Hypothalamus (tissue), 51 donors: Measurements from ENCODE around the gene AQP12A.

Experiments used
- DNase-seq, 51 donors: peaks; one replicate each; lab custom pipeline; 2025; lab: John Stamatoyannopoulos, UW

Gene AQP12A

DNA sequence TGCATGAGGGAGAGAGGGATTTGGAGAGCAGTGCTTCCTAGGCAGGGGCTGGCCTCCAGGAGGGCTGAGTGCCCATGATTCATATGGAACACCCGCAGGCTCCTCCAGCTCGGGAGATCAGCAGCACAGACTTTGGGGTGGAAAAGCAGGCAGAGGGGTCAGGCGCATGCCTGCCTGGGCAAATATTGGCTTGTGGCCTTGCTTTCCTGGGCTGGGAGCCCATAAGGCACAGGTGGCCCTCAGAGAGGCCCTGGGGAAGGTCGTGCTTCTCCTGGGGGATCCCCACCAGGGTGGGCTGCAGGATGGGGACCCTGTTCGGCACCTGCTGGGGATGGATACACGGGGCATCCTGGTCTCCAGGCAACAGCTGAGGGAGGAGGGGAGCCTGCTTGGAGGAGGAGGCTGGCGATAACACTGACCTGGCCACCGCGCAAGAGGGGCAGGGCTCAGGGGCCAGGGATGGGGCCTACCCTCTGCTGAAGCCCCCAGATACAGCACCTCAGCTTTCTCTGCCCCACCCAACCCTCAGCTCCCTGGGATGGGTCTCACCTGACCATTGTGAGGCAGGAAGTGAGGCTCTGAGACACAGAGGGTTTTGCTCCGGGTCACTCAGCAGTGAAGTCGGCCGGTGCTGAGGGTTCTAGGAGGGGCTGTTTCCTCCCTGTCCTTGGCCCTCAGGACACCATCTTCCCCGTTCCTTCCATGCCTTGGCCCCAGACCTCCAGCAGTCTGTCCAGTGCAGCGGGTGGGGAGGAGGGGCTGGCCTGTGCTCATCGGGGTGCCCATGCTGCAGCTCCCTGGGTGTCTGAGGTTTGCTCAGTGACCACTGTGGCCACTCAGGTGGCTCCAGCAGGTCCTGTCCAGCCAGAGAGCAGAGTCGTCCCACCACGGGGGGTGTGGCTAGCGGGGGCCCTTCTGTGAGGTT, 12.0 kb downstream of the AQP12A start:
- DNase-seq, result no peak

DNA sequence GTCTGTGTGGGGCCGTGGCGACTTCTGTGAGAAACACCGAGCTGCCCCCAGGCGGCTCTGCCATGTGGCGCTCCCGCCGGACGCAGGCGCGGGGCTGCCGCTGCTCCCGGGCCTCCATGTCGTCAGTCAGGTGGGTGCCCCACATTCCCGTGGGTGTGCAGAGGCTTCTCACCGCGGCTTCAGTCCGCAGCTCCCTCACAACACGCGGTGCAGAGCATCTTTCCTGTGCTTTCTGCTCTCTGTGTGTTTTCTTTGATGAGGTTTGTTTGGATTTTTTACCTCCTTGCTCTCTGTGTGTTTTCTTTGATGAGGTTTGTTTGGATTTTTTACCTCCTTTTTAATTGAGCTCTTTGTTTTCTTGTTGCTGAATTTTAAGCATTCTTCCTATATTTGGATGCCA, 13.0 kb downstream of the AQP12A start:
- DNase-seq, result no peak

DNA sequence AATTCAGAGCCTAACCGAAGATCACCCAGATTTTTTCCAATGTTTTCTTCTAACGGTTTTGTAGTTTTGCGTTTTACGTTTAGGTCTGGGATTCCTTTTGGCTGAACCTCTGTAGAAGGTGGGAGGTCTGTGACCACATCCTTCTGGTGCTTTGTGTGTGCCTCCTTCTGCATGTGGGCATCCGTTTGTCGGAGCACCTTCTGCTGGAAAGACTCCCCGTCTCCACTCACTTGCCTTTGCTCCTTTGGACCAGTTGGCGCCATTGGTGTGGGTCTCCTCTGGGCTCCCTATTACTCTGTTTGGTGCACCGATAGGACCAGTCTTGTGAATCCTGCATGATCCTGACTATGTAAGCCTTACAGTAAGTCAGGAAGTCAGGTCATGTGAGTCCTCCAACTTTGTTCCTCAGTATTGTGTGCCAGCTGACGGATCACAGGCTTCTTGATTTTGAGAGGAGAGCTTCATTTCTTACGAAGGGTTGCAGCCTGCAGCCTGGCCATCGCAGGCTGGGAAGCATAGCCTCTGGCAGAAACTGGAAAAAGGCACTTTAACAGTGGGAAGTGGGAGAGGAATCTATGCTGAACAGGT, 13.6 kb downstream of the AQP12A start:
- DNase-seq, result no peak

DNA sequence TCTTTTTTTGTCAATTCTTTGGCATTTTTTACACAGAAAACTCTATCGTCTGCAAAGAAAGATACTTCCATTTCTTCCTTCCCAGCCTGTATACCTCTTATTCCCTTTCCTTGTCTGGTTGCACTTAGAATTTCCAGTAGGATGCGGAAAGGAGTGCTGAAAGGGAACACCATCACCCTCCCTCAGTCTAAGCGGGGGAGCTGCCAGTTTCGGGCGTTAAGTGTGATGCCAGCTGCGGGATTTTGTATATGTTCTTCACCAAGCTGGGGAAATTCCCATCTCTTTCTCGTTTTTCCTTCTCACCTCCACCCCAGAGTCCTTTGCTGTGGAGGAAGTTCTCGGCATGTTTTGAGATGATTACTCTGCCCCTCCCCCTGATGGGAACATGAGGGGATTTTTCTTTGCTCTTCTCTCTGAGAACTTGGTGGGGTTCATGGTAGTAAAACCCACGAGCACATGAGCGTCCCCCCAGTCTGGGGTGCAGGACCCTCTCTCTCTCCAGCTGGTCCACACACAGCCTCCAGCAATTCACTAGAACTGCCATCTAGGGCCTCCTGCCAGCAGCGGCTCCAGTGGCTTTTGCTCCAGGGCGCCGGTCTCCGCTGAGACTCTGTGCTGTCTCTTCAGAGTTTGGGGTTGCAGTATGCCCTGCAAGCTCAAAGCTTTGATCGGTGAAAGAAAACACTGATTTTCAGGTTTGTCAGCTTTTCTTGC, 15.5 kb downstream of the AQP12A start:
- no peak for DNase-seq

DNA sequence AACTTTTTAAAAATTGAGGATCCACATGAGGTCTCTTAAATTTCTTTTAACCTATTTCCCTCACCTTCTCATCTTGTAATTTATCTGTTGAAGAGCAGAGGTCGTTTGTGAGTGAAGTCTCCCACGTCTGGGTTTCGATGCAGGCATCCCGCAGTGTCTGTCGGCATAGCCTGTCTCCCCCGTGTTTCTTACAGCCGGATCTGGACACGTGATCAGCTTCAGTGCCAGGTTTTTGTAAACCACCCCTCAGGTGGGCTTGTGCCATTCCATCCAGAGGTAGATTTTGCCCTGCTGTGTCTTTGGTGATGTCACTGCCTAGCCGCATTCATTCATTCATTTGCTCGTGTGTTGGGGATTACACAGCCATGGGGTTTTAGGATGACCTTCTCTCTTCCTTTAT, 16.2 kb downstream of the AQP12A start:
- no peak for DNase-seq

DNA sequence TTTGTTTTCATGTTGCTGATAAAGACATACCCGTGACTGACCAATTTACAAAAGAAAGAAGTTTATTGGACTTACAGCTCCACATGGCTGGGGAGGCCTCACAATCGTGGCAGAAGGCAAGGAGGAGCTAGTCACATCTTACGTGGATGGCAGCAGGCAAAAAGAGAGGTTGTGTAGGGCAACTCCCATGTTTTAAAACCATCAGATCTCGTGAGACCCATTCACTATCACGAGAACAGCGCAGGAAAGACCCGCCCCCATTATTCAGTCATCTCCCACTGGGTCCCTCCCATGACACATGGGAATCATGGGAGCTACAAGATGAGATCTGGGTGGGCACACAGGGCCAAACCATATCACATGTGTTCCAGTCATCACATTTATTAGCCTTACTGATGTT, 16.8 kb downstream of the AQP12A start:
- DNase-seq, result no peak

DNA sequence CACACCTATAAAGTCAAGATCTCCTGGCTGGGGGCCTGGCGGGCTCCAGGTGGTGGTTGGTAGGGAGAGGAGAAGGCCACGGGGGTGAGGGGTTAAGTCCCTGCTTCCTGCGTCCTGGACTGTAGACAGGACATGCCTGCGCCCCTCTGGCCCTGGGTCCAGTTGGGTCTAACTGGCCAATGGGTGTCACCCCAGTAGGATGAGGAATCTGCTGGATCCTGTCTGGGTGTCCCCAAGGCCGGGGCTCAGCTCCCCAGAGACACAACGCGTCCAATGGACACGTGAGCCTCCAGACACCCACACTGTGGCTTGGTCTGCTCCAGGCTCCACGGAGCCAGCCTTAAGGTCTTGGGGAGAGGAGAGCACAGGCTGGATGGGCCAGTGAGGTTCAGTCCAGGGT, 19.6 kb downstream of the AQP12A start:
- no peak for DNase-seq

DNA sequence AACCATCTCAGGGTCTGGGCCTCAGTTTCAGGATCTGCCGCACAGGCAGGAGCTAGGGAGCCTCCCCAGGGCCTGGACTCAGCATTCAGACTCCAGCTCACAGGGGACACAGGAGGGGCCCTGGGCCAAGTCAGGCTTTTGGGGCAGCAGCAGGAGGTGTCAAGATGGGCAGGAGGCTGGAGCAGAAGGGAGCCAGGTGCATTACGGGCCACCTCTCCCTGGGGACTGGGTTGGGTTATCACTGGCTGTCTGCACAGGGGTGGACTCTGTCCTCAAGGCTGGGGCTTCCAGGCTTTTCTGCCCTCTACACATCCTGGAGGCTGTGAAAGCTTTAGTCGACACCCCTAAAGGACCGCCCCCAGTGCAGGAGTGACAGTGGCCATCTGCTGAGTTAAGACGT, 20.0 kb downstream of the AQP12A start:
- no peak for DNase-seq

DNA sequence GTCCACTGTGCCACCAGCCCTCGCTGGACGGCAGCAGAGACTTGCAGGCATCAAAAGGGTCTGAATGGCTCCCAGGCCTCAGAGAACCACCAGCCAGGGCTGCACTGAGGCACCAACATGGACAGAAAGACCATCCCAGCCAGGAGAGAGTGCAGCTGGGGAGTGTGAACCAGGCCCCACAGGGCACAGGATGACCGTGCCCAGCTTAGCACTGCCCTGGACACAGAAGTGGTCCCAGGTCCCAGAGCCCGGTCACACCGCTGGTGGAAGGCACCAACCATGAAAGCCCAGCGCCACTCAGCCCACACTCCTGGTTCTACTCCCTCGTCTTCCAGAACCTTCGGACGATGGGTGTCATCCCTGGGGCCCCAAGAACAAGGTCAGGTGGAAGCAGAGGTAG, 20.5 kb downstream of the AQP12A start:
- DNase-seq, result no peak

DNA sequence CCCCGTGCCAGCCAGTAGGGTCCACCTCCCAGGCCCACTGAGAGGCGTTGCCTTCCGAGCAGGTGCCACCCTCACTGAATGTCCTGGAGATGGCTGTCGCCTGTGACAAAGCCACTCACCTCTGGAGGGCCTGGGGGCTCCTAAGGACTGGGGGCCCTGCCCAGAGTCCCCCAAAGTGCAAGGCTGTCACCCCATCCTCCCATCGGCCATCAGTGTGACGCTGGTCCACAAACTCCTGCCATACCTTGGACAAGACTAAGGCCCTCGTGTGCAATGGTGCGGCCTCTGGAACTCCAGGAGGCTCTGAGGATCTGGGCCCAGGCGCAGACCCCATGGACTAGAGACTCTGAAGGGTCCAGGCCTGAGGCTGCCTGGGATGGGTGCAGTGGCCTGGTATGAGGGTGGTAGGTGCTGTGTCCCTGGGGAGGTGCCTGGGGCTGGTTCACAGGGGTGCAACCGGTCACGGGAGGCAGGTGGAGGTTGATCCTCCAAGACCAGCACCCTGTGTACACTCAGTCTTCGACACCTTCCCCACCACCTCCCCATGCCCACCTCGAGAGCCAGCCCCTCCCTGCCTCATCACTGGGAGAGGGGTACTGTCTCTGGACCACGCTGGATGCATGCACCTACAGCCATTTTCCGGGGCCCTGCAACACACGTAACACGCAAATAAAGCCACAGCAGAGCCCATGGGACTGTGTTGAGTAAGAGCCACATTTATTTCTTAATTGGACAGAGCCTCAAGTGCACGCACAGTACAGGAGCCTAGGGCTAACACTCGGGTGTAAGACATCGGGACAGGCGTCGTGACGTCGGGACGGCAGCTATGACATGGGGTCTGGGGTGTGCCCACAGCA, 21.6 kb downstream of the AQP12A start:
- no peak for DNase-seq

DNA sequence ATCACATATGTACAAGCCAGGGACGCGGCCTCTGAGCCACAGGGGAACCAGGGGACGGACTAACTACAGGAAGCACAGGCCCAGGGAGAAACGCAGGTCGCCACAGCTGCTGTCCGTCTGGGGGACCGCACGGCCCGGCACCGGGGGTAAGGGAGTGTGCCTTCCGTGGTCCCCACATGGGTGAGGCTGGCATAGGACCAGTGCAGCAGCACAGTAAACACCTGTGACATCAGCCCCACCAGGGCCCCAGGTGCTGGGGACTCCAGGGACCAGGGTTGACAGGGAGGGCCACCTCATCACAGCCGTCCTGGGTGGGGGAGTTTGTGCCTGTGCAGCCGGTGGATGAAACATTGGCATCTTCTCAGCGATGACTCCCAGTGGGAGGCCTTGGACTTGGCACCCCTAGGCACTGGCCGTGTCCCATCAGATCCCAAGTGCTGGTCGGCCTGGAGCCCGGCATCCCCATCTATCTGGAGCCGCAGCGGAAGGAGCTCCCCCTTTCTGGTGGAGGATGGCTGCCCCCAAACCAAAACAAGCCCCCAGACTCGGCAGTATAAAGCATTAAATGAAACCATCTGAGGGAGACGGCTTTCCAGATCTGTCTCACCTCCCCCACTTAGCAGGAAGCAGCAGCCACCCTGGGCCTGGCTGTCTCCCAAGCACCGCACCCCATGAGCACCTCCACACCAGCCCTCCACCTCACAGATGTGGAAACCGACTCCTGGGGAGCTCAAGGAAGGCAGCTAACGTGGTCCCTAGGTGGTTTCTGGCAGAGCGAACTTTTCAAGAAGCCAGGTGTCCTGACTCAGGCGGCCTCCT, 22.5 kb downstream of the AQP12A start:
- DNase-seq, result no peak

DNA sequence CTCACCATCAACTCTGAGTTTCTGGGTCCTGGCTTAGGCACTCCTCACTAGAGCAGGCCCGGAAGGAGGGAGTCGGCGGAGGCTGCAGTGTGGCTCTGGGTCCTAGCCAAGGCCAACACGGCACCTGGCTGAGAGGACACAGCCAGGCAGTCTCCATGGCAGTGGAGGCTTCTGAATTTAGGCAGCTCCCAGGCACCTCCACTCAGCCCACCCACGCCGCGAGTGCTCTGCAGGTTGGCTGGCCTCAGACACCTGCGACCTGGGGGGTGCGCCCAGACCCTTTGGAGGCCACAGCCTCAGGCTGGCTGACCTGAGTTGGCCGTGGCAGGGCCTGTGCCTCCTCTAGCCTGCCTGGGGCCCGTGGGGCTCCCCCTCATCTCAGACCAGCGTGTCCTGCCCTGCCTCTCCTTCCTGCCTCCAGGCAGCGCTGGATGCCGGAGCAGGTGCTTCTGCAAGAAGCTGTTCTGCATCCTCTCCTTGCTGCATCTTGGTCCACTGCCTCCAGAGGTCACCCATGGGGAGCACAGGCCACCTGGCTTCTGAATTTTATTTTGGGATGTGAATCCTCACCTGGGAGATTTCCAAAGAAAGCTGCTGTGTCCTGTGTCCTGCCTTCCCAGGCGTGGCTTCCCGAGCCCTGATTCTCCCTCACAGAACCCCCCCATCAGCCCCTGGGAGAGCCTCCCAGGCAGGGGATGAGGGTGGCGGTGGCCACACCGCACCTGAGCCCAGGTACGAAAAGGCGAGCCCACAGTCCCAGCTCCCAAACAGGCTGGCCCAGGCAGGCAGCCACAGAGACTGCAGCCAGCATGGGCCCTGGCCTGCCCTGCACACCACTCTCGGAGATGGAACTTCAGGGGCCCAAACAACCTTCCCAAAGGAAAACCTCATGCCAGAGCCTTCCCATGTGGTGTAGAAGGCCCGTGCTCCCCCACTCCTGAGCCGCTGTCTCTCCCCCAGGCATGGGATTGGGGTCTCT, 23.4 kb downstream of the AQP12A start:
- DNase-seq, result no peak

DNA sequence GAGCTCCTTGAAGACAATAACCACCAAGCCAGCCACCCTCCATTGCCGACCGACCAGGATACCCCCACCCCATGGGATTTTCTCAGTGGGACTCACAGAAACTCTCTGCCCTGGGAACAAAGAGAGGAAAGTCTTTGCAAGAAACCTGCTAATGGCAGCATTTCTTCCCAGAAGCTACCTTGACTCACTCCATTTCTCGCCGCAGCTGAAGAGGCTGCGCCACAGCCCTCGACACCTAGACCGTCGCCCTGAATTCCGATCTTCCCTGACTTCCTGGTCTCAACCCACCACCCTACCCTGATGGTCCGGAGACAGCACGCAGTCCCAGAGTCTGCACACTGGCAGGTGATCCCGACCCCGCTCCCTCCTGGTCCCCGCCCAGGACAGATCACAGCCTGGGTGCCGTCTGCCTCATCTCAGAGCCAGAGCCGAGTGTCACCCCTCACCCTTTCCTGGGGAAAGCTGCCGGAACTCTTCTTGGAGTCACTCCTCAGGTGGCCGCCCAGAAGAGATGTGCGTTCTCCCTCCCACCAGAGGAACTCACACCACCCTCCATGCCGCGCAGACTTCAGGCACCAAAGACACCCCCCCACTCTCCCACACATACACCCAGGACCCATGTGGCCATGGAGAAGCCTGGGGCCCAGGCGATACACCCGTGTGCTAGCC, 24.6 kb downstream of the AQP12A start:
- DNase-seq, result no peak

DNA sequence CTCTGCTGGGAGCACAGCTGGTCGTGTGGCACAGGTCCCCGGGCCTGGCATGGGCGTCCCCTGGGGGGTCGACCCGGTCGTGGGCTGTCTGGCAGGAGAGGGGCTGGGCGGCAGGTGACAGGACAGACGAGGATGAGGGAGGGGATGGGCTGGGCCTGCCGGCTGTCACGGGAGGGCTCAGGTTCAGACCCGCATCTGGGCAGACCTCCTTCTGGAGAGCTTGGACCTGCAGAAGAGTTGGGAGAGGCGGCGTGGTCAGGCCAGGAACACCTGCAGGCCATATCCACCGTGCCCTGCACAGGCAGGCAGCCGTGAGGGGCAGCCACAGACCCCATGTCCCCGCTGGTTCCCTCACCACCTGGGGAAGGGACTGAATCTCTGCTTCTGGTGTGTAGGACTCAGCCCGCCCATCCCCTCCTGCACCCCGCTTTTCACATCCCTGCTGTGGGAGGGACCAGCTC, 25.5 kb downstream of the AQP12A start:
- no peak for DNase-seq

DNA sequence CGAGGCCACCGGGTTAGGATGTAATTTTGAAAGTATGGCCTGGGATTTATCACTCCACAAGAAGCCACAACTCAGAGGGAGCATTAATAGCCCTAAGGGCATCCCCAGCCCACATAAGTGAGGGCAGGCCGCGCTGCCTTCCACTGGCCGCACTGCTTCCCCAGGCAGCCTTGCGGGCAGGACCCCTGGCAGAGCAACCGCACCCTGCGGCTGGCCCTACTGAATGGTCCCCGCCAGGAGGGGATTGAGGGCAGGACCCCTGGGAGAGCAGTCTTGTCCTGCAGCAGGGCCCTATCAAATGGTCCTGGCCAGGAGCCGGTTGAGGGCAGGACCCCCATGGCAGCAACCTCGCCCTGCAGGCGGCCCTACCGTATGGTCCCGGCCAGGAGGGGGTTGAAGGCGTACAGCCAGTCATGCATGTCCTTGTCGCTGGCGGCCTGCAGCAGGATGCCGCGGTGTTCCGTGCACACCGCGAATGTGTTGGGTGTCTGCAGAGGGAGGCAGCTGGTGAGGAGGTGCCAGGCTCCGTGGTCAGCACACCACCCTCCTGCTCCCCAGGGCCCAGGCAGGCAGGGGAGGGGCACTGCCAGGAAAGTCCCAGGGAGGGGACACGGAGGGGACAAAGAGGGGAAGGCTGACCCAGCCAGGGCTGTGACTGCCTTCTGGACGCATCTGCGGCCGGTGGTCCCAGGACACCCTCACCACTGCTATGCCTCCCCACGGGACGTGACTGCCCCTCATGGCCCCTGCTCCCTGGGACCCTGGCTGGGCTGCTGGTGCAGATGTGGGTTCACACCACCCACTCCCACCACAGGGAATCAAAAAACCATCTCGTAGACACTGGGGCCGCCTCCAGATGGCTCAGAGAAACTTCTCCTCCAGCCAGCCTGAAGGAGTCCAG, 26.3 kb downstream of the AQP12A start:
- DNase-seq, result no peak

DNA sequence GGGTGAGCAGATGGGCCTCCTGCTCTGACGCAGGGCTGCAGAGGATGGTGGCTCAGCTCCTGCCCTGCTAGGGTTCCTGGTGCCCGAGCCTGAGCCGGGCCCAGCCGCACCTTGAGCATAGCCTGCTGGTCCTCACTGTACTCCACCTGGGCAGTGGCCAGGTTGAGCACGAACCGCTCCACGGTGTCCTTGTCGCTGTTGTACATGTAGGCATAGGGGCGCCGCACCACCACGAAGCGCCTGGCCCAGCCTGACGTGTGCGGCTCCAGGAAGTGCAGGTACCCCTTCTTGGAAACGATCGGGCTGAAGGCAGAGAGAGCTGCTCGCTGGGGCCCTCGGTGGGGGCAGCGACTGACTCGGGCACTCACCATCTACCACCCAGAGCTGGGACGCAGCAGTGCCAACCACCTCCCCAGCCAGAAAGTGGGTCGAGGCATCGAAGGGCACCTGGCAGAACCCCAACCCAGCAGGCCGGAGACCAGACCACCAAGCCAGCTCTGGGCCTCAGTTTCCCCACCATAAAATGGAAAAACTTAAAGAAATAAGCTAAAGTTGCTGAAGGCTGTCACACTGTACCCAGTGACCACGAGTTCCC, 27.3 kb downstream of the AQP12A start:
- DNase-seq, result no peak
